NCI-H2227 (cell line): Measurements from ENCODE around the gene TBC1D14.
"Not testable (repeated sequence)": the region's sequence is repeated elsewhere in the genome, so short reads cannot be mapped to it uniquely, and the experiment has no call there.

Experiments
- DNase-seq: peaks from one replicate; lab custom pipeline; 2025; ENCODE audit not compliant: unreplicated experiment; lab: John Stamatoyannopoulos, UW

The TBC1D14 gene

DNA sequence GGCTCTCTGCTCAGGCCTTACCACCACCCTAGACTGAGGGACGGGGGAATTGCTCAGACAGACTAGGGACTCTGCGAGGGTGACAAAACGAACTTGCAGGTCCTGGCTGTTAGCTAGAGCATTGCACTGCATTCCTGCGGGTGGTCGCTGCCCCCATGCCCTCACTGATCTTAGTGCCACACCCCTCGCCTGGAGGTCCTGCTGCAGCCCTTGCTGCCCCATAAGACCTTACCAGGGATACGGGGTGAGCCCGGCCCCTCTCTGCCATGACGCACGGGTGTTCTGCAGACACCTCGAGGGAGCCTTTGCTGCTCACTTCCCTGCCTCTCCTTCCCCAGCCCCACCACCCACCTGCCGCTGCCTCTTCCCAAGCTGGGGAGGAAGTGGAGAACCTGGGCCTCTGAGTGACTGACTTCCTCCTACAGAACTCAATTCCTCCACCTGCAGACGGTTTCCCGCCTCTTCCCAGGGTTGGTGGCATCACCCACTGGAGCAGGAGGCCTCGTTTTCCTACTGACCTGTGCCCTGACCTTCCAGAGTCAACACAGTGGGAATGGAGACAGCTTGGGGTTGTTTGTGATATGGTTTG, 19.8 kb upstream of the TBC1D14 start:
- DNase-seq, result no peak

DNA sequence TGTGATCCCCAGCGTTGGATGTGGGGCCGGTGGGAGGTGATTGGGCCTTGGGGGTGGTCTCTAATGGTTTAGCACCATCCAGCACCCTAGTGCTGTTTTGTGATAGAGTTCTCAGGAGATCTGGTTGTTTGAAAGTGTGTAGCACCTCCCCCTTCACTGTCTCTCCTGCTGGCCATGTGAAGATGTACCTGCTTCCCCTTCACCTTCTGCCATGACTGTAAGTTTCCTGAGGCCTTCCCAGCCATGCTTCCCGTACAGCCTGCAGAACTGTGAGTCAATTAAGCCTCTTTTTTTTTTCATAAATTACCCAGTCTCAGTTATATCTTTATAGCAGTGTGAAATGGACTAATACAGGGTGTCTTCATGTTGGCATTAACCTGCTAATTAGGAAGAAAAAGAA, 19.3 kb upstream of the TBC1D14 start:
- DNase-seq, result no peak

DNA sequence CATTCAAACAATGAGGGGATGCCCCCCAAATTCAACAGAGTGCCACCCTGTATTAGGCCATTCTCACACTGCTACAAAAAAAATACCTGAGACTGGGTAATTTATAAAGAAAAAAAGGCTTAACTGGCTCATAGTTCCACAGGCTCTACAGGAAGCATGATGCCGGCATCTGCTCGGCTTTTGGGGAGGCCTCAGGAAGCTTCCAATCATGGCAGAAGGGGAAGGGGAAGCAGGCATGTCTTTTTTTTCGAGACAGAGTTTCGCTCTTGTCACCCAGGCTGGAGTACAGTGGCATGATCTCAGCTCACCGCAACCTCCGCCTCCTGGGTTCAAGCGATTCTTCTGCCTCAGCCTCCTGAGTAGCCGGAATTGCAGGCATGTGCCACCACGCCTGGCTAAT, 18.7 kb upstream of the TBC1D14 start:
- DNase-seq, result not testable (repeated sequence)

DNA sequence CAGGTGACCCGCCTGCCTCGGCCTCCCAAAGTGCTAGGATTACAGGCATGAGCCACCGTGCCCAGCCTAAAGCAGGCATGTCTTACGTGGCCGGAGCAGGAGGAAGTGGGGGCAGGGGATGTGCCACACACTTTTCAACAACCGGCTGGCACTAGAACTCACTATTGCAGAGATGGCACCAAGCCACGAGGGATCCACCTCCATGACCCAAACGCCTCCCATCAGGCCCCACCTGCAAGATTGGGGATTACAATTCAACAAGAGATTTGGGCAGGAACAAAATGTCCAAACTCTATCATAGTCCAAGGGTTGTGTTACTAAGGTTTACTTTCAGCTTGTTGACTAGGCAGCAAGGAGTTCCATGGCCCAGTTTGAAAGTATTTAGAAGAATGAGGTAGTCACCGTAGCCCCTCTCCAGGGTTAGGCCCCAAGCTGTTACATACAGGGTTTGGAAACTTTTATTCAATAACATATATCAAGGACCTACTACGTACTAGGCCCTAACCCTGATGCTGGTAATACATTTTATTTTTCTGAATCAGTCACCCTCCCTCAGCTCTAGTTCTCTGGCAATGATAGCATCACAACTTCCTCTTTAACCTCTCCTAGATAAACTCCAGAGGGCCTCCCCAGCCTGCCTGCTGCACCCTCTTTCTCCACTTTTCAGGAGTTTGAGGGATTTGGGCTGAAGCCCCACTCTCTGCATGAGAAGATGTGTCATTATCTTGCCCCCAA, 18.0 kb upstream of the TBC1D14 start:
- no peak for DNase-seq

DNA sequence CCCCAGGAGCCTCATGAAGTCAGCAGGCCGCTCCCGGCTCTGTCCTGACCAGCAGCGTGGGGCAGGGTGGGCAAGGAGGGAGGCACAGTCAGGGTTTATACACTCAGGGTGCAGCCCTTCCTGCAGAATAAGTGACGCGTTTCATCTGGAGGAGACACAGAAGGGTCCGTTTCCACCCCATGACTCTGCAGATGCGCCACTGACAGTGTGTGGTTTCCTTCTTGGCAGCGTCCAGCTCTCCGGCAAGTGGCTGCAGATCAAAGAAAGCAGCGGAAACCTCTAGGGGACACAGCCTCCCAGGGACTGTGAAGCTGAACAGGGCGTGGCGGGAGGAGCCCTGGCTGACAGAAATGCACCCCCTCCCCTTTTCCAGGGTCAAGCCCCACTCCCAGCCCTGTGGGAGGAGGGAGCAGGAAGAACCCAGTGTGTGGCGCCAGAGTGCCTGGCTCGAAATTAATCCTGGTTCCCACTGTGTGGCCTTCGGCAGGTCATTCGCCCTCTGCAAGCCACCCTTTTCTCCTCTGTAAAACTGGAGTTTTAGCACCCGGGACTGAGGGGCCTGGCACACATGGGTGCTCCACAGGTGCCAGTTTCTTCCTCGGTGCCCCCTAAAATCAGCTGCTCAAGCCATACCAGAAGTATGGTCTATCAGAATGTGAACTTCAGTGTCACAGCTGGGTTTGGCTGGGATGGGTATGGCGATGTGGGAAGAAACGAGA, 17.3 kb upstream of the TBC1D14 start:
- DNase-seq, result peak; percentile 18

DNA sequence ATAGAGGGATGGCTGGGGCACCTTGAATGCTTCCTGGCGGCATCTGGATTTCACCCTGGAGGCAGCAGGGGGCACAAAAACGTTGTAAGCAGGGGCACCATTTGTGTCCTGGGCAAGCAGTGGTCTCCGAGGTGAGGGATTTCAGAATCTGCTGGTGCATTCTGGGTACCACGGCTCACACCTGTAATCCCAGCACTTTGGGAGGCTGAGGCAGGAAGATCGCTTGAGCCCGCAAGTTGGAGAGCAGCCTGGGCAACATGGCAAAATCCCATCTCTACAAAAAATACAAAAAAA, 16.8 kb upstream of the TBC1D14 start:
- no peak for DNase-seq

DNA sequence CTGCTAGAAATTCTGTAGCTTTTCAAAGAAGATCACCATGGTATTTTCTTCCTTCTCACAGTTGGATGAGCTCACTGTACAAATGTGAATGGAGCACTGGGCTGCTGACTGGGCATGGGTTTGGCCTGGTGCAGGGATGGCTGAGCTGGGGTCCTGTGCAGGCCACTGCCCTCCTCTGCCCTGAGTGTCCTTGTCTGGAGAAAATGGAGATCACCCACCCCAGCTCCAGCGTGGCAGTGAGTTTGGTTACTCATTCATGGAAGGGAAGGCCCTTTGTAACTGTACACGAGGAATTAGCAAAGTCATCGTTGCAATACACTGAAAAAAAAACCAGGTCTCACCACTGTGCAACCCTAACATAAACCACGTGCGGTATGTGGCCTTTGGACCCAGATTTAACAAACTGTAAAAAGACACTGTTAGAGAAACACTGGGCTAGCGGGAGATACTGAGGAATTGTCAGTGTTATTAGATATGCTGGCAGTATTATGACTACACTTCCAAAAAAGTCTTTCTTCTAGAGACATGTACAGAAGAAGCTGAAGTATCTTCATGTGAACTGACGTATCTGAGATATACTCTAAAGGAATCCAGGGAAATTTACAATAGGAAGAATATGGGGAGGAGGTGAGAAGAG, 16.1 kb upstream of the TBC1D14 start:
- no peak for DNase-seq

DNA sequence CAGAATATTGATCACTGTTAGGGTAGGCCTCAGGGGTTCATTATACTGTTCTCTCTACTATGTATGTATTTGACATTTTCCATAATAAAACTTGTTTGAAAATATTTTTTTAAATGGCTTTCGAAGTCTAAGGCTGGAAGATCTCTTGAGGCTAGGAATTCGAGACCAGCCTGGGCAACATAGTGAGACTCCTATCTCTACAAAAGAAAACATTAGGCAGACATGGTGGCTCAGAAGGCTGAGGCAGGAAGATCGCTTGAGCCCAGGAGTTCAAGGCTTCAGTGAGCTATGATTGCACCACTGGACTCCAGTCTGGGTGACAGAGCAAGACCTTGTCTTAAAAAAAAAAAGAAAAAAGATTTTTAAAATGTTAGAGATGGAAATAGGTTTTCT, 15.5 kb upstream of the TBC1D14 start:
- no peak for DNase-seq

DNA sequence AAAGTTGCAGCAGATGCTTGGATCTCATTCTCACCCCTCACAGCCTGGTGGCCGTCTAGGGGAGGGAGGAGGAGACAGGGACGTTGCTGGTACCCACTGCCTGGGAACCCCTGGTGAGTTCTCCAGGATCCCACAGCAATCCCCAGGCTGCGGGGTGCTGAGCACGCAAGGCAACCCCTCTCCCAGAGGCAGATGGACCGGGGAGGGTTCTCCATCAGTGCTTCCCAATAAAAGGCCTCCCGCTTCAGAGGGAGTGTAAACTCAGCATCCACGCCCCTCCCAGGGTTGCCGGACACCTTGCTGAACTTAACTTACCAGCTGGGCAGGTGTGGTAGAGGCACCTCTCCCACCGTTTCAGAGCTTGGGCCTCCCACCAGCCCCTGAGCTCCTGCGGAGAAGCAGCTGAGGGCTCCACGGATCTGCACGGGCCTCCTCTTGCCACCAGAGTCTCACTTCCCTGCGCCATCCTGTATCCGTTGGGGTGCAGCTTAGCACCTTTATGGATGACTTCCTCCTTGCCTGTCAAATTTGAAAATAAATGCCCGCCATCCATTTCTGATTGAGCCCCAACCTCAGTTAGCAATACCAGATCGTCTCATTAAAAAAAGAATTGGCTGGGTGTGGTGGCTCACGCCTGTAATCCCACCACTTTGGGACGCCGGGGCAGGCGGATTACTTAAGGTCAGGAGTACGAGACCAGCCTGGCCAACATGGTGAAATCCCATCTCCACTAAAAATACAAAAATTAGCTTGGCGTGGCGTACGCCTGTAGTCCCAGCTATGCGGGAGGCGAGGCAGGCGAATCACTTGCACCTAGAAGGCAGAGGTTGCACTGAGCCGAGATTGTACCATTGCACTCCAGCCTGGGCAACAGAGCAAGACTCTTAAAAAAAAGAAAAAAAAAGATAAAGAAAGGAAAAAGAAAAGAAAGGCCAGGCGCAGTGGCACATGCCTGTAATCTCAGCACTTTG, 14.8 kb upstream of the TBC1D14 start:
- no peak for DNase-seq

DNA sequence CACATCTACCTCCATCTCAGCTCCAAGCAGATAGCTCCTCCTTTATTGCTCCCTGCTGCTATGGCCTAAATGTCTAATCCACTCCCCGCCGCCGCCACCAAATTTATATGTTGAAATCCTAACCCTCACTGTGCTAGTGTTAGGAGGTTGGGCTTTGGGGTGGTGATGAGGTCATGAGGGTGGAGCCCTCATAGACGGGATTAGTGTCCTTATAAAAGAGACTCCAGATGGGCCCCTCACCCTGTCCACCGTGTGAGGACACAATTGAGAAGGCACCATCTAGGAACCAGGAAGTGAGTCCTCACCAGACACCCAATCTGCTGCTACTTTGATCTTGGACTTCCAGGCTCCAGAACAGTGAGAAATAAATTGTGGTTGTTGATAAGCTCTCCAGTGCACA, 13.6 kb upstream of the TBC1D14 start:
- no peak for DNase-seq

DNA sequence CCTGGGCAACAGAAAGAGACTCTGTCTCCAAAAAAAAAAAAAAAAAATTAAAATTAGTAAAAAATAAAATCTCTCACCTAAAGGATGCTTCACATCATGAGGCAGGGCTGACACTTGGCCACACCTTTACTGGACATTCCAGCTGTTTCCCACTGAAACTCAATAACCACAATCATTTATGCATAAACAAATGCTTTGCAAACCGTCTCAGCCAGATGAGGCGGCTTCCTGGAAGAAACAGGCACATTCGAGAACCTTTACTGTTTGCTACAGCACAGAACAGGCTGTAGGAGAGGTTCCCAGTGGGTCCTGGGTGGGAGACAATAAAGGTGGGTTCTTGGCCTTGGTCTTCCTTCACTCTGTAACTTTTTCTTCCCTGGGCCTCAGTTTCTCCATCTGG, 10.9 kb upstream of the TBC1D14 start:
- DNase-seq, result no peak

DNA sequence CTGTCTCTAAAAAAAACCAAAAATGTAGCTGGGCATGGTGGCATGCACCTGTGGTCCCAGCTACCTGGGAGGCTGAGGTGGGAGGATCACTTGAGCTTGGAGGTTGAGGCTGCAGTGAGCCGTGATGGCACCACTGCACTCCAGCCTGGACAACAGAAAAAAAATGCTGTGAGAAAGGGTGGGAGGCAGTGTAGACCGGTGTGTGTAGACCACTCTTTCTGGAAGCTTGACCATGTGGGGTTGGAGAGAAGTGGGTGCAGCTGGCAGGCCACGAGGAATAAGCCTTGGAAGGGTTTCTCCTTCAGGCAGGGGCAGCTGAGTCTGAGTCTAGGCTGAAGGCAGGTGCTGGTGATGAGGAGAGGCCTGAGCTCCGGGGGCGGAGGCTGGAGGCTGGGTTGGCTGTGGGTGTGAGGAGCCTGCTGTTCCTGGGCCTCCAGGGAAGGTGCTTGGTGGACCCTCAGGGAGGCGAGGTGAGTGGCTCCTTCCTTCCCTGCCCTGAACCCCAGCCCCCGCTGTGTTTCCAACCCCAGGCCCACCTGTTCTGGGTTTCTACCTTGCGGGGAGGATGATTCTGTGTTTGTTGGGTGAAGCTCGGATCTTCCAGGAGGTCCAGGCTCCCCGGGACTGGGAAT, 9.3 kb upstream of the TBC1D14 start:
- no peak for DNase-seq

DNA sequence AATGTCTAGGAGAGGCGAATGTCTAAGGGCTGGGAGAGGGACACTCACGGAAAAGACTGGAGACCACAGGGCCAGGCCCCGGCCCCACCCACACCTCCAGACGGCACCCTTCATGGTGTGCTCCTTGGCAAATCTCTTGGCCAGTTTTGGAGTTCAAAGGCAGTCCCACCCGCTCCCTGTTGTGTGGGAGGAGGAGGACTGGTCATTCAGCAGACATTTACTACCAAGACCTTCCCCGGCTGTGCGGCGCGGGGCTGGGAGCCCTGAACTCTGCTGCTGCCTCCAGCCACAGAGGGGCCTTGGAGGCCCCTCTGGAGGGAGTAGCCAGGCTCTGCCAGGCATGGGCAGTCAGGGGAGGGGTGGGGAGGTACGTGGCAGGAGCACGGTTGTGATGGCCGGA, 8.7 kb upstream of the TBC1D14 start:
- no peak for DNase-seq

DNA sequence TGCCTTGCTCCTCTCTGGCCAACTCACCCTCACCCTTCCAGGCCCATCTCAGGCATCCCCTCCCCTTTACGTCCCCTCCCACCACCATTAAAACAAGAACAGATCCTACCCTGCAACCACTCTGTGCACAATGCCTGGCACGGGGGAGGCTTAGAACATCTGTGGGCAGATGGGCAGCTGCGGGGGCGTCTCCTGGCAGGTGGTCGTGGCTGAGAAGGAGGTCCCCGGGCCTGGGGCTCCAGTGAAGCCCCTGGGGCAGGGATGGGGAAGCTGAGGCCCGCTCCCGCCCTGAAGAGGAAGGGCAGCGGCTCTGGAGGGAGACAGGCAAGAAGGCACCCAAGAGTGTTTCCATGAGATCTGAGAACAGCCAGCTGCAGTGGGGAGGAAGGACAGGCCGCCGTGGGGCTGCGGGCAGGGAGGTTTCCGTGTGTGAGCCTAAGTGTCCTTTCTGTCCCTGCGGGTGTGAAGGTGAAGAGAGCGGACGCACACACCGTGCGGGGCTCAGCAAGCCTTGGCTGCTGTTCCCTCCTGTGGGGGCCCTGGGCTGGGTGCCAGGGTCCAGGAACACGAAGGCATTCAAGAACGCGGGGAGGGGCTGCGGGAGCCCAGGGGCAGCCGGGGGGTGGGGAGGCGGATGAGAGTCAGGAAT, 7.8 kb upstream of the TBC1D14 start:
- DNase-seq, result no peak

DNA sequence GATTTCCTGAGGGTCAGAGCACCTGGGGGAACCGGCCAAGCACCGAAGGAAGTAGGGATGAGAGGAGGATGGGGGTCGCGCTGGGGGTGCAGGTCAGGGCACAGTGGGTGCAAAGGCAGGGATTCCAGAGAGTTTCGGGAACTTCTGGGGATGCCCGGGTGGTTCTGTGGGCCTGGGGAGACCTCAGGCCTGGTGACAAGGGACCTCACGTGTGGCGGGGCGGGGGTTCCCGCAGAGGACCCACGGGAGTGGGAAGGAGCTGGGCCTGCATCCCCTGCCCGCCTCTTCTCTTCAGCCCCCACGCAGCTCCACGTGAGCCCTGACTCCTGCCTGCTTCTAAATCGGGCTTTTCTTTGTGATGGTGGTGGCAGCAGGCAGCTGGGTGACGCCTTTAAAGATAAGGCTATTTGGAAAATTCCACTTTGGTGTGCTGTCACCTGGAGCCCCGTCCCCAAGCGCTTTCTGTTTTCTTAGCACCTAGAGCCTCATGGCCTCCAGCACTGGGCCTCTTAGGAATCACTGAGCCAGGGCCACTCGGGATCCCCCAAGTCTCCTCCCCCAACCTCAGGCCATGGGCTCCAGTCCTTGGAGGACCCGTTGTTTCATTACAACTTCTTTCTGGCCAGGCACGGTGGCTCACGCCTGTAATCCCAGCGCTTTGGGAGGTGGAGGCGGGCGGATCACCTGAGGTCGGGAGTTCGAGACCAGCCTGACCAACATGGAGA, 7.1 kb upstream of the TBC1D14 start:
- no peak for DNase-seq

DNA sequence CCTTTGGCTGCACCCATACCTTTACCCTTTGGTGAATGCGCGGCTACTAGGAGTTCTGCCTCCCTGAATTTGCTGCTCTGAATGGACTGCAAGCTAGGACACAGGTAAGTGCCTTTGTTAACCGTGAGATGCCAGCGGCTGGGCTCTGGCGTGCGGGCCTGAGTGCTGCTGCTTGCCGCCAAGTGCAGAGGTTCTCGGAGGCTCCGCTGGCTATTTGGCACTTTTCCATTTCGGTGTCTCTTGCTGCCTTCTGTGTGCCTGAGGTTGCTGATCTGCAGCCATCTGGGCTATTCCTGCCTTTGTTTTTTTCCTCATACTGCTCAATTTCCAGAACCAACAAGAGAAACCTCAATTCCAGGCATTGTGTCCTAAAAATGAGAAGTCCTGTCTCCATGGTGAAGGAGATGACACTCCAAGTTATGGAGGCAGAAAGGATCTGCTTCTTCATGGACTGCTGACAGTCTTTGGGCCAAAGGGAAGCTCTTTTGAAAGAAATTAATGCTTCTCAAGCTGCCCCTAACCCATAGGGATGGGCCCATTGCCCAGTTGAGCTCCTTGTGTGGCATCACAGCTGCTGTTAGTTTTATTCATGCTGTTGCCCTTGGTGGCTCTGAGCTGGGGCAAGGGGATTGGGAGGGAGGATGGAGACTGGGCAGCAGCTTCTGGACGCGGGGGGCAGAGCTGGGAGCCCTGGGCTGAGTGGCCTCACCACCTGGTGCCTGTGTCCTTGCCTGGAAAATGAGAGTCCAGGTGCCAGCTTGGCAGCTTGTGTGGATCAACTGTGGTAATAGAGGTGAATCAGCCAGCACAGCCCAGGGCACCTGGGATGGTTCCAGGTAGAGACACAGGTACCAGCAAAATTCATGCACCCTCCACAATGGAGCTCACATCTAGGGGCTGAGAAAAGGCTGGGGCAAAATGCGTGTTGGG, 3.8 kb upstream of the TBC1D14 start:
- DNase-seq, result no peak

DNA sequence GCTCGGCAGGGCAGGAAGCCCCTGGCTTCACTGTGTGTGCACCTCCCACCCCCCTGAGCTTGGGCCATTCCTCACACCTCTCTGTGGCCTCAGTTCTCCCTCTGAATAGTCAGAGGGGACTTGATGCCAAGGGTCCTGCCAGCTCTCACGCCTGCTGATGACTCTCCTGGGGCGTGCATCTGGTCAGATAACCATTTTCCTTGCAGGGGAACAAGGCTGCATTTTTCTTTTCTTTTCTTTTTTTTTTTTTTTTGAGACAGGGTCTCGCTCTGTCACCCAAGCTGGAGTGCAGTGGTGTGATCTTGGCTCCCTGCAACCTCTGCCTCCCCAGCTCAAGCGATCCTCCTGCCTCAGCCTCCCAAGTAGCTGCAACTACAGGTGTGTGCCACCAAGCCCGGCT, 3.1 kb upstream of the TBC1D14 start:
- DNase-seq, result not testable (repeated sequence)

DNA sequence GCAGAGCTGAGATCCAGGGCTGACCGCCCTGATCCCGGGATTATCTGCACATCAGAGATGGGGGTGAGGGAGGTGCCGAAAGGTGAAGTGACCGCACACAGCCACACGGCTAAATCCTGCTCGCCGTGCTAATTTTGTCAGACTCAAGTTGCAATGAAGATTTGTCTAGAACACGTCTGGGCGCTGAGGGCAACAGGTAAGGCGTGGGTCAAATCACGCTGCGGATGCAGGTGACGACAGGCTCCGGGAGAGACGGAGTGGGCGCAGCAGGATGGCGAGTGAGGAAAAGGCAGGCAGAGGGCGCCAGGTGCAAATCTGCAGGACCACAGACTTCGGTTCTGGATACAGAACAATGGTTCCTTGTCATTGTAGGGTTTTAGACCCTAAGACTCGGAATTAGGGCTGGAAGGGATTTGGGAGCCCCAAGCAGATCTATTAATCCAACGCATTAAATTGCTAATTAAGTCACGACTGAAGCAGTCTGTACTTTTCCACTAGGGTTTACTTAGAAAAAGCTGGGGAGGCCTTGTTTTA, 1.9 kb upstream of the TBC1D14 start:
- DNase-seq, result peak; percentile 6
